ENCODE measurements around the gene CSNK2A1.

CSNK2A1 gene

DNA sequence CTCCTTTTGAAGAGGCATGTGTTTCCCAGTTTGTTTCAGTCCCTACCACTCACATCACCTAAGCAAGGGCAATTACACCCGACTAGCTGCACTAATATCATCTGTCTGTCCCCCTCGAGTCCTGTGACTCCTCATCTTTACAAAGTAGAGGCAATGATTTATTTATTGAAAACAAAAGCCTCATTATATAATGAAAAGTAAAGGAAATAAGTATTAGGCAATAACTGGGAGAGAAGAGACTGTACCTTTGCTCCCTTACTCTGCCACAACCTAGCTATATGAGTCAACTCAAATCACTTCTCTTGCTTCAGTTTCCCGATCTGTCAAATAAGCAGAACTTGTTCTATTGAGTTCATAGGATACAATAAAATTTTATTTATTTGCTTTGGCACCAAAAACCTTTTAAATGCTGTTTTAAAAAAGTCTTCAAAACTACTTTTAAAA lies 38.9 kb downstream of the CSNK2A1 start:
- FAIRE-seq = no peak
- no peak for DNase-seq (ENCODE audit: insufficient read length, low spot score)
- TF ChIP-seq, protein P1, sequence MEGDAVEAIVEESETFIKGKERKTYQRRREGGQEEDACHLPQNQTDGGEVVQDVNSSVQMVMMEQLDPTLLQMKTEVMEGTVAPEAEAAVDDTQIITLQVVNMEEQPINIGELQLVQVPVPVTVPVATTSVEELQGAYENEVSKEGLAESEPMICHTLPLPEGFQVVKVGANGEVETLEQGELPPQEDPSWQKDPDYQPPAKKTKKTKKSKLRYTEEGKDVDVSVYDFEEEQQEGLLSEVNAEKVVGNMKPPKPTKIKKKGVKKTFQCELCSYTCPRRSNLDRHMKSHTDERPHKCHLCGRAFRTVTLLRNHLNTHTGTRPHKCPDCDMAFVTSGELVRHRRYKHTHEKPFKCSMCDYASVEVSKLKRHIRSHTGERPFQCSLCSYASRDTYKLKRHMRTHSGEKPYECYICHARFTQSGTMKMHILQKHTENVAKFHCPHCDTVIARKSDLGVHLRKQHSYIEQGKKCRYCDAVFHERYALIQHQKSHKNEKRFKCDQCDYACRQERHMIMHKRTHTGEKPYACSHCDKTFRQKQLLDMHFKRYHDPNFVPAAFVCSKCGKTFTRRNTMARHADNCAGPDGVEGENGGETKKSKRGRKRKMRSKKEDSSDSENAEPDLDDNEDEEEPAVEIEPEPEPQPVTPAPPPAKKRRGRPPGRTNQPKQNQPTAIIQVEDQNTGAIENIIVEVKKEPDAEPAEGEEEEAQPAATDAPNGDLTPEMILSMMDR (IDR thresholded peaks at IDR 0.05; ENCODE audit: insufficient read depth, missing control alignments) = no peak

DNA sequence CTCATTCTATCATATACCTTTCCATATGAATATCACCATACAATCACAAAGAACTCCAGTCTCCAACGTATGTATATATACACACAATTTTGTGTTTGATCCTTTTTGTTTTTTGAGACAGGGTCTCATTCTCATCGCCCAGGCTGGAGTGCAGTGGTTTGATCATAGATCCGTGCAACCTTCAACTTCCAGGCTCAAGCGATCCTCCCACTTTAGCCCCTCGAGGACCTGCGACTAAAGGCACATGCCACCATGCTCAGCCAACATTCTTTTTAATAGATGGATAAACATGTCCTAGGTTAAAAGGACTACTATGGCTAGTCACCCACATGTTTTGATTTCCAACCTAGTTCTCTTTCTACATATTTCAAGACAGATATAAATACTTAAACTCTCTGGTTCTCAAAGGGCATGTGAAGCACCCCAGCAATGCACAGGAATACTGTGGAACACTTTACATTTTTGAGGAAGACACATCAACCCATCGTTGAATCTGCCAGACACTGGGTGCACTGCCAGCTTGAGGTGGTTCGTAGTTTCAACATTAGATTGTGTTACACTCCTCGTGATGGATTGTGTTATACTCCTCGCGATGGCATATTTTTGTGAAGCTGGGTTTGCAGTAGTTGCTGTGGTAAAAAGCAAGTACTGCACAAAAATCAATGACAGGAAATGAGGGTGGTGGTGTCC lies 40.4 kb downstream of the CSNK2A1 start:
- DNase-seq (ENCODE audit: insufficient read length, low spot score) = no peak
- TF ChIP-seq, protein P1 (IDR thresholded peaks at IDR 0.05; ENCODE audit: insufficient read depth, missing control alignments) = no peak
- no peak for FAIRE-seq

DNA sequence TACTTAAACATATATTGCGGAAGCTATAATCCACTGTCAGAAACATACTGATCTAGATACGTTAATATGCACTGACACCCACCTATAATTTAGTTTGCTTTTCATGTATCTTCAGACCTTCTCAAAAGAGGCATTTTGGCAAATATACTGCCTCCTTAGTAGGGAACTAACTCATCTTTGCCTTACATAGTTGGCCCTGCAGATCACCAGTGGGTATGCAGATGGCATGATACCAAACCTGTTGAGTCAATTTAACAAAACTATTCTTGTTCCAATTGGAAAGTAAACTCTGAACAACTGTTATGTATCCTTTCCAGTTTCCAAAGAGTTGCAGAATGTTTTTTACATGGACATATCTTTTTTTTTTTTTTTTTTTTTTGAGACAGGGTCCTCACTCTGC lies 45.6 kb downstream of the CSNK2A1 start:
- FAIRE-seq = no peak
- TF ChIP-seq, protein P1 (IDR thresholded peaks at IDR 0.05; ENCODE audit: insufficient read depth, missing control alignments) = no peak
- no peak for DNase-seq (ENCODE audit: insufficient read length, low spot score)

DNA sequence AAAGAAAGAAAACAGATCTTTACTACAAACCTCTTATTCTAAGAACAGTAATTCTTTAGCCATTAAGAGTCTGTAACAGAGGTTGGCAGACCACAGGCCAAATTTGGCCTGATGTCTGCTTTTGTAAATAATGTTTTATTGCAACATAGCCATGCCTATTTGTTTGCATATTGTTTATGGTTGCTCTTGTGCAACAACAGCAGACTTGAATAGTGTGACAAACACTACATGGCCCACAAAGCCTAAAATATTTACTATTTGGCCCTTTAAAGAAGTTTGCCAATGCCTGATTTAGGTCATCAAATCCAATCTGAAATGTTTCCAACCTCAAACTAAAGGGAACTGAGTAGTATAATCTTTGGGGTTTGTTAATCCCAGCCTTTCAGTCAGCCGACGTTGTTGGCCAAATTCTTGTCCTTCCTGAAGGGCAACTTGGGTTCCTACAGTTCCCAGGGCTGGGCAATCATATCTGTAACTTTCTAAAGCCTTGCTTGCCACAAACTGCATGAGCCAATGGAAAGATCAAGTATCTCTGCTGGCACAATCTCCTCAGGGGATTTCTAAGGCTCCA lies 47.4 kb downstream of the CSNK2A1 start:
- no peak for FAIRE-seq
- DNase-seq (ENCODE audit: insufficient read length, low spot score) = no peak
- TF ChIP-seq, protein P1 (IDR thresholded peaks at IDR 0.05; ENCODE audit: insufficient read depth, missing control alignments) = no peak

DNA sequence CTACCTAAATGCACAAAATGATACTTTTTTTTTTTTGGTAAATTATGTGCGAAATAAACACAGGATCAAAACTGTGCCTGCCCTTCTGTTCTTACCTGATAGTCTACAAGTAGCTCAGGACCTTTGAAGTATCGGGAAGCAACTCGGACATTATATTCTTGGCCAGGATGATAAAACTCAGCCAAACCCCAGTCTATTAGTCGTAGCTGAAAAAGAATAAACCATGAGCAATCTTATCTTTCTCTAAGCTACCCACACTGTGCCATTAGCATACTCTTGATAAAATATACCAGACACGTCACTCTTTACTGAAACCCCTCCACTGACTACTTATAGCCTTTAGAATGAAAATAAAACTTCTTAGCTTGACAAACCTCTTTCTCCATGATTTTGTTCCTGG lies 51.4 kb downstream of the CSNK2A1 start:
- DNase-seq (ENCODE audit: insufficient read length, low spot score) (no peak), FAIRE-seq (no peak)
- TF ChIP-seq, protein P1 (IDR thresholded peaks at IDR 0.05; ENCODE audit: insufficient read depth, missing control alignments) = no peak

DNA sequence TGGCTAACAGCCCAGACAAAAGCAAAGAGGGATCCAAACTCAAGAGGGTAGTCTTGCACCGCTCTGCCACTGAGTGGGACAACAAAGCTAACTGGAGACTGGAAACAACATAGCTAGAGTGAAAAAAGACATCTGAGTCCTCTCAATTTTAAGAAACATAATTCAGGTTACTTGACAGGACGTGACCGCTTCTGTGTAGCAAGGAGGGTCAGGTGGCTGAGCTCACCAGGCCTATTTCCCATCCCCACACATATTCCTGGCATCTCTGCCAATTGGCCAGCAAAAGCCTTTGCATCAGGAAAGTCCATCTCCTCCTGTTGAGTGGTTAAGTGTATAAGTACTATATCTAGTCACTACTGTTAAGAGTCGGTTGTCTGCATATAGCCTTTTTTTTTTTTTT lies 55.9 kb downstream of the CSNK2A1 start:
- DNase-seq (ENCODE audit: insufficient read length, low spot score) = no peak
- TF ChIP-seq, protein P1 (IDR thresholded peaks at IDR 0.05; ENCODE audit: insufficient read depth, missing control alignments) = no peak
- no peak for FAIRE-seq

All from D721Med (cell line).